ENCODE results near the gene SH3BGRL2.
A peak's percentile ranks its signal among the peaks of the same experiment; 100 is the strongest.

SH3BGRL2 gene

DNA sequence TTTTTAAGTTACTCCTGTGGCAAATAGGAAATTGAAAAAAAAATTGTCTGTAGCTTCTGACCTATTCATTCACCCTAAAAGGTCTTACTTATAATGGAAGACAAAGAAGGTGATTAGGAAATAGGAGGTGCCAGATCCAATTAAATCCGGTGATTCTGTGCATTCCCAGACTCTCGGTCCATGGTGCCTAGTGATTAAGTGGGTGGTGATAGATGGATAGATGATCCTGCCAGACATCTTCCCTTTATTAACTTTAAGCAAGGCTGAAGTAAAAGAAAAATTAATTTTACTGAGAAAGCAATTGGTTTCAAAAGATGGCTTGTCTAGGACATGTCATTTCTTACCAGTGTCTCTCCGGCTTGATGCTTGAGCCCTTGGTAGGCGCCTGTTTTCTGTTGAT is 80.0 kb downstream of the SH3BGRL2 start:
- H3K4me3 ChIP-seq (ENCODE audit: low read depth, low read length), result no peak overlapping the region
- TF ChIP-seq, protein P1, sequence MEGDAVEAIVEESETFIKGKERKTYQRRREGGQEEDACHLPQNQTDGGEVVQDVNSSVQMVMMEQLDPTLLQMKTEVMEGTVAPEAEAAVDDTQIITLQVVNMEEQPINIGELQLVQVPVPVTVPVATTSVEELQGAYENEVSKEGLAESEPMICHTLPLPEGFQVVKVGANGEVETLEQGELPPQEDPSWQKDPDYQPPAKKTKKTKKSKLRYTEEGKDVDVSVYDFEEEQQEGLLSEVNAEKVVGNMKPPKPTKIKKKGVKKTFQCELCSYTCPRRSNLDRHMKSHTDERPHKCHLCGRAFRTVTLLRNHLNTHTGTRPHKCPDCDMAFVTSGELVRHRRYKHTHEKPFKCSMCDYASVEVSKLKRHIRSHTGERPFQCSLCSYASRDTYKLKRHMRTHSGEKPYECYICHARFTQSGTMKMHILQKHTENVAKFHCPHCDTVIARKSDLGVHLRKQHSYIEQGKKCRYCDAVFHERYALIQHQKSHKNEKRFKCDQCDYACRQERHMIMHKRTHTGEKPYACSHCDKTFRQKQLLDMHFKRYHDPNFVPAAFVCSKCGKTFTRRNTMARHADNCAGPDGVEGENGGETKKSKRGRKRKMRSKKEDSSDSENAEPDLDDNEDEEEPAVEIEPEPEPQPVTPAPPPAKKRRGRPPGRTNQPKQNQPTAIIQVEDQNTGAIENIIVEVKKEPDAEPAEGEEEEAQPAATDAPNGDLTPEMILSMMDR (IDR thresholded peaks at IDR 0.05; ENCODE audit: low read depth, low read length), result no peak

DNA sequence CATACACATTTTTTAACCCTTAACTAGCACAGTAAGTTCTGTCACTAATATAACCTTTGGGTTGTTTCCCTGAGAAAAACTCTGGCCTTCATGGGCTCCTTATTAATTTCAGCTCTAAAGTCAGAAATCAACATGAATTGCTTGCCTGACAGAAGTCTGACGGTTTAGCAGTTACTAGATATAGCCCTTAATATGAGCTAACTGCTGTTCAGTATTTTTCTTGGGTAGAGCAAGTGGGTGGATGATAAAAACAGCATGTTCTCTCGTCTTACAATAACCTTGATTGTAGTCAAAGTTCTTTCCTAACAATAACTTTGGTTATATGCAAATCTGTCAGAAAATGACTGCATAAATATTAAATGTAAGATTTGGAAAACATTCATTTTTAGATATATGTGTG is 81.0 kb downstream of the SH3BGRL2 start:
- TF ChIP-seq, protein P1 (IDR thresholded peaks at IDR 0.05; ENCODE audit: low read depth, low read length), result no peak
- H3K4me3 ChIP-seq (ENCODE audit: low read depth, low read length), result no peak overlapping the region

DNA sequence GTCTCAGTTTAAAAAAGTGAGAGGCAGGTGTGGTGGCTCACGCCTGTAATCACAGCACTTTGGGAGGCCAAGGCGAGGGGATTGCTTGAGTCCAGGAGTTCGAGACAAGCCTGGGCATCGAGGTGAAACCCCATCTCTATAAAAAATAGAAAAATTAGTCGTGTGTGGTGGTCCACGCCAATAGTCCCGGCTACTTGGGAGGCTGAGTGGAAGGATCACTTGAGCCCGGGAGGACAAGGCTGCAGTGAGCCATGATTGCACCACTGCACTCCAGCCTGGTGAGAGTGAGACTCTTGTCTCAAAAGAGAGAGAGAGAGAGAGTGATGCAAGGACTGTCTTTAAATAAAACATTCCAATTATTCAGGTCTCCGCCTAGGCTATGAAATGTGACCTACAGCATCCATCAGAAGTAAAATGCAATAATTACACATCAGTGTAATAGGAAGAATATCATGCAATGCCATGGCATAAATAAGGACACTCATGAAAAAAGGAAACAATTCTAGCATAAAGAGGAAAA is 81.5 kb downstream of the SH3BGRL2 start:
- TF ChIP-seq, protein P1 (IDR thresholded peaks at IDR 0.05; ENCODE audit: low read depth, low read length), result no peak
- no peak overlapping the region for H3K4me3 ChIP-seq (ENCODE audit: low read depth, low read length)

DNA sequence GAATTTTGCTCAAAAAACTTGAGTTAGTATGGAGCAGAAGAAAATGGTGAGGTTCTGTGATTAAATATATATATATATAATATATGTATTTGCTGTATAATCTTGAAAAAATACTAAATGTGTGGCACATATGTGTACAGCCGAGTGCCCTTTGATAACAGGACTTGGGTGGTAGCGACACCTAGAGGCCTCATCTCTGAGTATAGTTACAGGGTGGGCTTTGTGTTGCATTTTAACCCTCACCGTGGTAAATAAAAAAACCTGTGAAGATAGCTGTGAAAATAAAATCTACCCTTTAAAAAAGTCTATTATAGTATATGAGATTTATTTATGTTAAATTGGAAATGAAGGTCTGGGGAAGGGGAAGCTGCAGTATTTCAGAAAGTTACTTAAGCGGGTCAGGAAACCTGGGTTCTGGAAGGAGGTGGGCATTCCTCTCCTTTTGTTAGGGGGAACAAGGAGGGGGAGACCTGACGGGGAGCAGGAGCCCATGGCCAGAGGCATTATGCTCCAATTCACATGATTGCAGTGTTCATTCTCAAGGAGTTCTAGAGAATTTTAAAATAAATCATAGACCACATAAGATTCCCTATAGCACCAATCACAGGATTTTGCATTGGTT is 82.7 kb downstream of the SH3BGRL2 start:
- TF ChIP-seq, protein P1 (IDR thresholded peaks at IDR 0.05; ENCODE audit: low read depth, low read length), result peak; percentile 47; the same call in 1 of the 2 replicates
- H3K4me3 ChIP-seq (ENCODE audit: low read depth, low read length), result no peak overlapping the region

DNA sequence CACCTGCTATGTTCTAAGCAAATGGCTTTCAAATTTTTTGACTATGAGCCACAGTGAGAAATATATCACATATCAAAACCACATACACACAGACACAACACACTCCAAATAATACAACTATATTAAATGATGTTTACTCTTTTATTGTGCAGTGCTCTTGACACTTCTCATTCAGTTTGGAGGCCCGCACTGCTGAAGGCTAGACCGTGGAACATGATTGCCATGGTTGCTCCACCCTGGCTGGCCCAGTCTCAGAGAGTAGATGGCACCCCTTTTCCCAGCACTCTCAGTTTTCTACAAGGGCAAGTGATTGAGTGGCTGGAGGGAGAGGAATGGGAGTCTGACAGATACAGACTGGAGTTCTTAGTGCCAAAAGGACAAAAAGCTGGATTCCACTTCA is 86.9 kb downstream of the SH3BGRL2 start:
- no peak overlapping the region for H3K4me3 ChIP-seq (ENCODE audit: low read depth, low read length)
- TF ChIP-seq, protein P1 (IDR thresholded peaks at IDR 0.05; ENCODE audit: low read depth, low read length), result no peak

DNA sequence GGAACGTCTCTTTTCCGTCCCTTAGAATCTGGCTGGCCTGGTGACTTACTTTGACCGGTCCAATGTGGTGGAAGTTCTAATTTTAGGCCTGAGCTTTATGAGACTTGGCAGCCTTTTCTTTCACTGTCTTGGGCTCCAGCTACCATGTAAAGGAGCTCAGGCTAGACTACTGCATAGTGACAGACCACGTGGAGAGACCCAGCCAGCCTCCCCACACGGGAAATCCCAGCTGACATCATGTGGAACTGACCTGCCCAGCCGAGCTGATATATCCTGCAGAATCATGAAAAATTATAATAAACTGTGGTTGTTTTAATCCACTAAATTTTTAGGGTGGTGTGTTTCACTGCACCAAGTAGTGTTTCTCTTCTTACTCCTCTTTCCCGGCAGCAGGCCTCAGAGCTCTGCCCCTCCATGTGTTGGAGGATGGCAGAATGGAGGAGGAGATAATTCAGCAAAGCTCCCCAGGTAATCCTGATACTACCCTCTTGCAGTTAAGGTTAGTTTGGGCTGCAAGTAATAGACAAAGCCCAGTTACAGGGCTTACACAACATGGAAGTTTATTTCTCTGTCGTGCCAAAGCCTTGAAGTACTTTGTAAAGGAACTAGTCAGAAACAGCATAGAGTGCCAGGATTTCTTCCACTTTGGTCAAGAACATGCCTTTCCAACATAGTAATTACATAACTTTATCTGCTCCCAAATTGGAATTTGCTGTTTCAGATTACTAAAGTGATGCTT is 87.5 kb downstream of the SH3BGRL2 start:
- TF ChIP-seq, protein P1 (IDR thresholded peaks at IDR 0.05; ENCODE audit: low read depth, low read length), result no peak
- no peak overlapping the region for H3K4me3 ChIP-seq (ENCODE audit: low read depth, low read length)

Measured in WI38 (cell line).